ENCODE results near the gene TGM6. TPM values are rescaled to one million over a fixed set of nuclear protein-coding genes. Genes with fewer than 3 reads are reported as not detected.
A peak's percentile ranks its signal among the peaks of the same experiment; 100 is the strongest.

TGM6 gene
- polyA plus RNA-seq, 1 donor (not counting 4 experiments of a cell fraction or from before 2014, with no cell fraction given) = not detected

DNA sequence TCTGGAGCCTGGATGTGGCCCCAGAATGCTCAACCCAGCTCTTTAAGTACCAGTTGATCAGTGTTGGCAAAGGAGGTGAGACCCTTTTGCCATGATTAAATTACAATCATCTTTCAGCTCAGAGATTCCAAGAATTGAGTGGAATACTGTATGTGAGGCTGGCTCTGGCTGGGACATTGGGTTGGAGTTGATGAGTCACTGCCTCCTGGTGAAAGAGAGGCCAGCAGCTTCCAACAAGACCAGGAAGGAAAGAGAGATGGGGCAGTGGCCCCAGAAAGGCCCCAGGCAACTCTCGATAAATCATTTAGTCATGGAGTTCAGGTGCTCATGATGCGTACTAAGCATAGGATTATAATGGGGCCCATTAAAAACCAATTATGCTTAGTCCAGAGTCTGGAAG lies 2.1 kb downstream of the TGM6 start:
- H4K20me1 ChIP-seq (ENCODE audit: control insufficient read depth, extremely low read depth, insufficient read depth, low read length) = no peaks in the 10 kb centered on the region
- no peaks in the 10 kb centered on the region for H3K79me2 ChIP-seq (ENCODE audit: control insufficient read depth, insufficient read depth, low read length)
- dilution Hi-C loops (cut with MboI; ENCODE audit: extremely low pct_ligation_motif_present, low sequenced_read_pairs) = no loop called here
- TF ChIP-seq, protein P1, sequence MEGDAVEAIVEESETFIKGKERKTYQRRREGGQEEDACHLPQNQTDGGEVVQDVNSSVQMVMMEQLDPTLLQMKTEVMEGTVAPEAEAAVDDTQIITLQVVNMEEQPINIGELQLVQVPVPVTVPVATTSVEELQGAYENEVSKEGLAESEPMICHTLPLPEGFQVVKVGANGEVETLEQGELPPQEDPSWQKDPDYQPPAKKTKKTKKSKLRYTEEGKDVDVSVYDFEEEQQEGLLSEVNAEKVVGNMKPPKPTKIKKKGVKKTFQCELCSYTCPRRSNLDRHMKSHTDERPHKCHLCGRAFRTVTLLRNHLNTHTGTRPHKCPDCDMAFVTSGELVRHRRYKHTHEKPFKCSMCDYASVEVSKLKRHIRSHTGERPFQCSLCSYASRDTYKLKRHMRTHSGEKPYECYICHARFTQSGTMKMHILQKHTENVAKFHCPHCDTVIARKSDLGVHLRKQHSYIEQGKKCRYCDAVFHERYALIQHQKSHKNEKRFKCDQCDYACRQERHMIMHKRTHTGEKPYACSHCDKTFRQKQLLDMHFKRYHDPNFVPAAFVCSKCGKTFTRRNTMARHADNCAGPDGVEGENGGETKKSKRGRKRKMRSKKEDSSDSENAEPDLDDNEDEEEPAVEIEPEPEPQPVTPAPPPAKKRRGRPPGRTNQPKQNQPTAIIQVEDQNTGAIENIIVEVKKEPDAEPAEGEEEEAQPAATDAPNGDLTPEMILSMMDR (optimal IDR thresholded peaks at IDR 0.05 in 1 of 3, IDR thresholded peaks at IDR 0.05 in 1 of 3, conservative IDR thresholded peaks at IDR 0.05 in 1 of 3; ENCODE audit: extremely low read depth in 1 of 3, insufficient read depth in 2 of 3, low read length in 3 of 3) = no peak
- TF ChIP-seq EZH2 (IDR thresholded peaks at IDR 0.05; ENCODE audit: low read length) = no peak
- no peaks in the 10 kb centered on the region for H3K27me3 ChIP-seq (ENCODE audit: control insufficient read depth, extremely low read depth, insufficient read depth, low read length)
- H3K27ac ChIP-seq (ENCODE audit: control insufficient read depth, insufficient read depth, low read length) = no peak overlapping the region
- DNase-seq (ENCODE audit: low read depth, low spot score) = peak; percentile 65
- H2AFZ ChIP-seq (ENCODE audit: control insufficient read depth, low read length) = no peak overlapping the region
- no peaks in the 10 kb centered on the region for H3K9me3 ChIP-seq (ENCODE audit: control insufficient read depth, low read depth, low read length)
- H3K36me3 ChIP-seq (ENCODE audit: control insufficient read depth in 2 of 2, extremely low read depth in 1 of 2, insufficient read depth in 2 of 2, low read length in 2 of 2) = no peaks in the 10 kb centered on the region
- FAIRE-seq = peak; percentile 77
- H3K4me3 ChIP-seq (ENCODE audit: control insufficient read depth in 2 of 3, extremely low read depth in 1 of 3, insufficient read depth in 2 of 3, low read depth in 1 of 3, low read length in 3 of 3) = no peak overlapping the region
- no peak overlapping the region for H3K9ac ChIP-seq (ENCODE audit: control insufficient read depth, extremely low read depth, insufficient read depth, low read length)
- no peaks in the 10 kb centered on the region for H3K9me1 ChIP-seq (ENCODE audit: control insufficient read depth, extremely low read depth, insufficient read depth, low read length)
- H3K4me1 ChIP-seq (ENCODE audit: control insufficient read depth, extremely low read depth, insufficient read depth, low read length) = peaks cover 41% of the 10 kb centered on the region
- peak overlapping the region; percentile 6 for H3K4me2 ChIP-seq (ENCODE audit: control insufficient read depth, extremely low read depth, insufficient read depth, low read depth, low read length)

DNA sequence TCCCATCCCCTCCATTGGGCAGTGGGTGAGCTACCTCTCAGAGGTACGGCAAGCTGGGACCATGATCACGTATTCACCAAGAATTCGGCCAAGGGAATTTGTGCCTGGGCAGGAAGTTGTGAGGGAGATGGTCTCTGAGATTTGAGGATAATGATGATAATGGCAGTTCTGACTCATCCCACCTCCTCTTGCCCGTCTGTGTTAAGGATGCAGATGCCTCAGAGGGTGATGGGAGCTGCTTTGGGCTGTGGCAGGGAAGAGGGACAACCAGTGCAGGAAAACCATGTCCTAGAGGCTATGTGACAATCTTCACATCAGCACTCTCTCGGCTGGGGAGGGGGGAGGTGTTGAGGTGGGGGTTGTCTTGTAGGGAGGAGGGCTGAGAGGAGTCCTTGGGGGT lies 4.3 kb downstream of the TGM6 start:
- dilution Hi-C loops (cut with MboI; ENCODE audit: extremely low pct_ligation_motif_present, low sequenced_read_pairs) = no loop called here
- TF ChIP-seq EZH2 (IDR thresholded peaks at IDR 0.05; ENCODE audit: low read length) = no peak
- TF ChIP-seq, protein P1 (optimal IDR thresholded peaks at IDR 0.05 in 1 of 3, IDR thresholded peaks at IDR 0.05 in 1 of 3, conservative IDR thresholded peaks at IDR 0.05 in 1 of 3; ENCODE audit: extremely low read depth in 1 of 3, insufficient read depth in 2 of 3, low read length in 3 of 3) = no peak
- Histone ChIP-seq H3K4me1 (ENCODE audit: control insufficient read depth, extremely low read depth, insufficient read depth, low read length) (peaks cover 41% of the 10 kb centered on the region), H3K79me2 (ENCODE audit: control insufficient read depth, insufficient read depth, low read length) (no peaks in the 10 kb centered on the region), H3K27ac (ENCODE audit: control insufficient read depth, insufficient read depth, low read length) (no peak overlapping the region), H2AFZ (ENCODE audit: control insufficient read depth, low read length) (no peak overlapping the region), H3K4me3 (ENCODE audit: control insufficient read depth in 2 of 3, extremely low read depth in 1 of 3, insufficient read depth in 2 of 3, low read depth in 1 of 3, low read length in 3 of 3) (no peak overlapping the region), H3K9ac (ENCODE audit: control insufficient read depth, extremely low read depth, insufficient read depth, low read length) (no peak overlapping the region), H3K9me1 (ENCODE audit: control insufficient read depth, extremely low read depth, insufficient read depth, low read length) (no peaks in the 10 kb centered on the region), H4K20me1 (ENCODE audit: control insufficient read depth, extremely low read depth, insufficient read depth, low read length) (no peaks in the 10 kb centered on the region), H3K27me3 (ENCODE audit: control insufficient read depth, extremely low read depth, insufficient read depth, low read length) (no peaks in the 10 kb centered on the region), H3K9me3 (ENCODE audit: control insufficient read depth, low read depth, low read length) (peaks cover 4% of the 10 kb centered on the region), H3K4me2 (ENCODE audit: control insufficient read depth, extremely low read depth, insufficient read depth, low read depth, low read length) (no peak overlapping the region), H3K36me3 (ENCODE audit: control insufficient read depth in 2 of 2, extremely low read depth in 1 of 2, insufficient read depth in 2 of 2, low read length in 2 of 2) (no peaks in the 10 kb centered on the region)
- no peak for DNase-seq (ENCODE audit: low read depth, low spot score)
- FAIRE-seq = peak; percentile 81

All from keratinocyte (primary cell).